HCT116 (cell line): ENCODE results near the gene APOA5.

ENCODE experiments used
- JUND ChIP-seq: IDR thresholded peaks from 2 replicates; pipeline ENCODE4 v1.6.1; 2012
- POLR2A ChIP-seq: IDR thresholded peaks from 2 replicates; pipeline ENCODE4 v1.7.0; 2011; ENCODE audit warnings: borderline replicate concordance; ENCODE audit not compliant: insufficient read depth, insufficient read length; ENCODE audit errors: extremely low read depth
- POLR2AphosphoS5 ChIP-seq: IDR thresholded peaks from 2 replicates; pipeline ENCODE4 v1.6.1; 2011; ENCODE audit warnings: mild to moderate bottlenecking, low read depth, low read length, moderate library complexity
- RAD21 ChIP-seq: IDR thresholded peaks from 2 replicates; pipeline ENCODE4 v1.6.1; 2012; ENCODE audit warnings: low read depth, mild to moderate bottlenecking
- SRF ChIP-seq: IDR thresholded peaks from 2 replicates; pipeline ENCODE4 v1.6.1; 2012; ENCODE audit warnings: low read depth
- ZFX ChIP-seq: fragments of 450-650 bp; IDR thresholded peaks from 2 replicates; pipeline ENCODE4 v1.6.1; 2017
- TF ChIP-seq, protein P1 (sequence below), 3 experiments: fragments of 200-600 bp in 1 of 3; sonication (generic) in 1 of 3; IDR thresholded peaks in 2 of 3; conservative IDR thresholded peaks in 1 of 3; 2 replicates each; pipeline ENCODE4 v1.5.1; 2012 to 2017; ENCODE audit warnings: low read depth in 2 of 3, low read length in 2 of 3, antibody characterized with exemption in 1 of 3, borderline replicate concordance in 1 of 3, control low read depth in 1 of 3, mild to moderate bottlenecking in 1 of 3, mixed read lengths in 1 of 3, mixed run types in 1 of 3, moderate library complexity in 1 of 3; ENCODE audit not compliant: insufficient read depth in 1 of 3
- TF ChIP-seq, protein P2 (sequence below): IDR thresholded peaks from 2 replicates; pipeline ENCODE4 v1.6.1; 2012

DNA sequence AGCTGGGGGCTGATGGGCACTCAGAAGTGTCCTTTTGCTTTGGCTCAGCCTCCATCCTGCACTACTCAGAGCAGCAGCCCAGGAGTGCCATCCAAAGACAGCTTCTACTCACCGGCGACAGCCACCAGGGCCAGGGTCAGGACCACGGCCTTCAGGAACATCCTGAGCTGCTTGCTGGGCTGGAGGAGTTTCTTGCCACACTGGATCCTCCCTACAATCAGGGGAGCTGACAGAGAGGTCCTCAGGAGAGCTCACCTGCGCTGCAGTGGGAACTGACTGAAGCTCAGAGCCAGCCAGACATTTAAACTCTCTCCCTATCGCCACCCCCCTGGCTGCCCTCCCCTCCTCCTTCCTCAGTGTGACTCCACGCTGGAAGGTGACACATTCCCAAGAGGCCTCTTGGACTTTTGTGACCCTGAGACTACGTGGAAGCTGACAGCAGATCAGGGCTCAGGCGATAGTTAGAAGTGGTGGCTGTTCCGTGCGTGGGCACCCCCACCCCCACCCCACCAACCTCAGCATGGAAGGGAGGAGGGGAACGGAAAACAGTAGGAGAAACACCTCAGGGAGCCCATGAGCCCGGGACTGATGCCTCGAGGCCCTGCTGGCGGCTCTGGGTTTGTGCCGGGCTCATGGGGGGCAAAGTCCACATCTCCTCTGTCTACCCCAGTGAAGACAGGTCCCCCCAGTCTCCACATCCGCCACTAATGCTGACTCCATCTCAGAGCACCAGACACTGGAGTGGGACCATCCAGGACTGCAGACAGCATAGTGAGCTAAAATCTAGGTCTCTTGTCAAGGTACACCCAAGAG is 31.6 kb upstream of the APOA5 start, which contains the start of gene APOA4:
- TF ChIP-seq, protein P1, sequence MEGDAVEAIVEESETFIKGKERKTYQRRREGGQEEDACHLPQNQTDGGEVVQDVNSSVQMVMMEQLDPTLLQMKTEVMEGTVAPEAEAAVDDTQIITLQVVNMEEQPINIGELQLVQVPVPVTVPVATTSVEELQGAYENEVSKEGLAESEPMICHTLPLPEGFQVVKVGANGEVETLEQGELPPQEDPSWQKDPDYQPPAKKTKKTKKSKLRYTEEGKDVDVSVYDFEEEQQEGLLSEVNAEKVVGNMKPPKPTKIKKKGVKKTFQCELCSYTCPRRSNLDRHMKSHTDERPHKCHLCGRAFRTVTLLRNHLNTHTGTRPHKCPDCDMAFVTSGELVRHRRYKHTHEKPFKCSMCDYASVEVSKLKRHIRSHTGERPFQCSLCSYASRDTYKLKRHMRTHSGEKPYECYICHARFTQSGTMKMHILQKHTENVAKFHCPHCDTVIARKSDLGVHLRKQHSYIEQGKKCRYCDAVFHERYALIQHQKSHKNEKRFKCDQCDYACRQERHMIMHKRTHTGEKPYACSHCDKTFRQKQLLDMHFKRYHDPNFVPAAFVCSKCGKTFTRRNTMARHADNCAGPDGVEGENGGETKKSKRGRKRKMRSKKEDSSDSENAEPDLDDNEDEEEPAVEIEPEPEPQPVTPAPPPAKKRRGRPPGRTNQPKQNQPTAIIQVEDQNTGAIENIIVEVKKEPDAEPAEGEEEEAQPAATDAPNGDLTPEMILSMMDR (IDR thresholded peaks at IDR 0.05 in 2 of 3, conservative IDR thresholded peaks at IDR 0.05 in 1 of 3; ENCODE audit: borderline replicate concordance in 1 of 3, insufficient read depth in 1 of 3, low read depth in 2 of 3, low read length in 2 of 3), result no peak
- TF ChIP-seq JUND, result no peak
- no peak for TF ChIP-seq POLR2AphosphoS5
- no peak for TF ChIP-seq SRF
- TF ChIP-seq RAD21, result no peak
- TF ChIP-seq, protein P2, sequence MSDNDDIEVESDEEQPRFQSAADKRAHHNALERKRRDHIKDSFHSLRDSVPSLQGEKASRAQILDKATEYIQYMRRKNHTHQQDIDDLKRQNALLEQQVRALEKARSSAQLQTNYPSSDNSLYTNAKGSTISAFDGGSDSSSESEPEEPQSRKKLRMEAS, result no peak
- no peak for TF ChIP-seq ZFX
- no peak for TF ChIP-seq POLR2A
